HEK293T (cell line): Measurements from ENCODE around the gene IGFBP5.

Source experiments
- CTCF ChIA-PET: fragments of 350-600 bp; formaldehyde crosslinking; extraction: SDS; loops from one replicate; lab custom pipeline; 2021; ENCODE audit warnings: antibody characterized with exemption, inconsistent platforms; lab: Yijun Ruan, JAX
- POLR2A ChIA-PET: fragments of 350-600 bp; formaldehyde crosslinking; extraction: SDS; loops from one replicate; lab custom pipeline; 2020; ENCODE audit warnings: antibody characterized with exemption, inconsistent platforms; lab: Yijun Ruan, JAX
- DNase-seq: peaks from one replicate; pipeline ENCODE4 v3.0.0; 2012; ENCODE audit warnings: mixed read lengths; ENCODE audit errors: extremely low spot score
- ARNT ChIP-seq: fragments of 450-650 bp; IDR thresholded peaks from 2 replicates; pipeline ENCODE4 v1.6.1; 2017; ENCODE audit warnings: mild to moderate bottlenecking
- BHLHE40 ChIP-seq: fragments of 450-650 bp; IDR thresholded peaks from 2 replicates; pipeline ENCODE4 v1.6.1; 2016; ENCODE audit warnings: mild to moderate bottlenecking, moderate library complexity, borderline replicate concordance
- CTBP1 ChIP-seq: fragments of 450-650 bp; IDR thresholded peaks from 2 replicates; pipeline ENCODE4 v1.6.1; 2016; ENCODE audit warnings: borderline replicate concordance
- ELF4 ChIP-seq: fragments of 450-650 bp; IDR thresholded peaks from 2 replicates; pipeline ENCODE4 v1.6.1; 2017; ENCODE audit warnings: antibody characterized with exemption
- FOXA1 ChIP-seq: fragments of 450-650 bp; IDR thresholded peaks from 2 replicates; pipeline ENCODE4 v1.6.1; 2016; ENCODE audit warnings: mild to moderate bottlenecking
- FOXK2 ChIP-seq: fragments of 450-650 bp; IDR thresholded peaks from 2 replicates; pipeline ENCODE4 v1.6.1; 2016; ENCODE audit warnings: mild to moderate bottlenecking
- FOXM1 ChIP-seq: fragments of 450-650 bp; IDR thresholded peaks from 2 replicates; pipeline ENCODE4 v1.6.1; 2017; ENCODE audit warnings: mild to moderate bottlenecking, borderline replicate concordance
- HDGF ChIP-seq: fragments of 450-650 bp; IDR thresholded peaks from 2 replicates; pipeline ENCODE4 v1.6.1; 2017; ENCODE audit warnings: antibody characterized with exemption, borderline replicate concordance
- L3MBTL2 ChIP-seq: fragments of 450-650 bp; conservative IDR thresholded peaks from 2 replicates; pipeline ENCODE4 v1.6.1; 2016; ENCODE audit warnings: mild to moderate bottlenecking
- LEF1 ChIP-seq: fragments of 450-650 bp; IDR thresholded peaks from 2 replicates; pipeline ENCODE4 v1.6.1; 2017; ENCODE audit warnings: mild to moderate bottlenecking, borderline replicate concordance
- NFRKB ChIP-seq: fragments of 450-650 bp; IDR thresholded peaks from 2 replicates; pipeline ENCODE4 v1.6.1; 2016; ENCODE audit warnings: mild to moderate bottlenecking, moderate library complexity
- SP1 ChIP-seq: fragments of 450-650 bp; IDR thresholded peaks from 2 replicates; pipeline ENCODE4 v1.6.1; 2017
- SUZ12 ChIP-seq: fragments of 450-650 bp; IDR thresholded peaks from 2 replicates; pipeline ENCODE4 v1.6.1; 2016; ENCODE audit warnings: mild to moderate bottlenecking
- TARDBP ChIP-seq: fragments of 450-650 bp; IDR thresholded peaks from 2 replicates; pipeline ENCODE4 v1.6.1; 2016
- ZNF384 ChIP-seq: fragments of 450-650 bp; IDR thresholded peaks from 2 replicates; pipeline ENCODE4 v1.6.1; 2016
- TF ChIP-seq, protein P1 (sequence below): fragments of 450-650 bp; IDR thresholded peaks from 2 replicates; pipeline ENCODE4 v1.6.1; 2016

The IGFBP5 gene

DNA sequence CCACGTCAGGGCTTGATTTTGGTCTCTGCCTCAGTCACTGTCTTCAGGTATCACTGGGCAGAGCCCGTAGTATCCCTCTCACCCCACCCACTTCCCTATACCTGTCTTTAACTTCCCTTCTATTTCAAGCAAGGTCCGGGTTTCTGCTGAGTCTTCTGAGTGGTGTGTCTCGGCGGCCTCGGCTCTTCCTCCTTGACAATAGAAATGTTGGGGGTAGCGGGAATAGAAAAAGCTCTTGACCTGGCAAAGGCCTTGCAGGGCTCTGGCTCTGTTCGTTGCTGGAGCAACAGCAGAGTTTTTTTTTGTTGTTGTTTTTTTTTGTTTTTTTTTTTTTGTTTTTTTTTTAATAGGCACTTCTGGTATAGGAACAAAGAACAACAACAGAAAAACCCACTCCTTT is 16.0 kb upstream of the IGFBP5 start:
- DNase-seq: no peak
- ChIA-PET POLR2A (no interaction called here), CTCF (no interaction called here)
- no peak for TF ChIP-seq TARDBP
- no peak for TF ChIP-seq LEF1
- no peak for TF ChIP-seq NFRKB
- no peak for TF ChIP-seq SP1
- no peak for TF ChIP-seq FOXM1
- no peak for TF ChIP-seq ARNT
- no peak for TF ChIP-seq L3MBTL2
- TF ChIP-seq HDGF: no peak
- no peak for TF ChIP-seq CTBP1
- TF ChIP-seq ZNF384: no peak
- TF ChIP-seq FOXK2: no peak
- TF ChIP-seq ELF4: no peak
- TF ChIP-seq FOXA1: no peak
- TF ChIP-seq SUZ12: no peak
- TF ChIP-seq BHLHE40: no peak
- TF ChIP-seq, protein P1, sequence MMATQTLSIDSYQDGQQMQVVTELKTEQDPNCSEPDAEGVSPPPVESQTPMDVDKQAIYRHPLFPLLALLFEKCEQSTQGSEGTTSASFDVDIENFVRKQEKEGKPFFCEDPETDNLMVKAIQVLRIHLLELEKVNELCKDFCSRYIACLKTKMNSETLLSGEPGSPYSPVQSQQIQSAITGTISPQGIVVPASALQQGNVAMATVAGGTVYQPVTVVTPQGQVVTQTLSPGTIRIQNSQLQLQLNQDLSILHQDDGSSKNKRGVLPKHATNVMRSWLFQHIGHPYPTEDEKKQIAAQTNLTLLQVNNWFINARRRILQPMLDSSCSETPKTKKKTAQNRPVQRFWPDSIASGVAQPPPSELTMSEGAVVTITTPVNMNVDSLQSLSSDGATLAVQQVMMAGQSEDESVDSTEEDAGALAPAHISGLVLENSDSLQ: no peak

DNA sequence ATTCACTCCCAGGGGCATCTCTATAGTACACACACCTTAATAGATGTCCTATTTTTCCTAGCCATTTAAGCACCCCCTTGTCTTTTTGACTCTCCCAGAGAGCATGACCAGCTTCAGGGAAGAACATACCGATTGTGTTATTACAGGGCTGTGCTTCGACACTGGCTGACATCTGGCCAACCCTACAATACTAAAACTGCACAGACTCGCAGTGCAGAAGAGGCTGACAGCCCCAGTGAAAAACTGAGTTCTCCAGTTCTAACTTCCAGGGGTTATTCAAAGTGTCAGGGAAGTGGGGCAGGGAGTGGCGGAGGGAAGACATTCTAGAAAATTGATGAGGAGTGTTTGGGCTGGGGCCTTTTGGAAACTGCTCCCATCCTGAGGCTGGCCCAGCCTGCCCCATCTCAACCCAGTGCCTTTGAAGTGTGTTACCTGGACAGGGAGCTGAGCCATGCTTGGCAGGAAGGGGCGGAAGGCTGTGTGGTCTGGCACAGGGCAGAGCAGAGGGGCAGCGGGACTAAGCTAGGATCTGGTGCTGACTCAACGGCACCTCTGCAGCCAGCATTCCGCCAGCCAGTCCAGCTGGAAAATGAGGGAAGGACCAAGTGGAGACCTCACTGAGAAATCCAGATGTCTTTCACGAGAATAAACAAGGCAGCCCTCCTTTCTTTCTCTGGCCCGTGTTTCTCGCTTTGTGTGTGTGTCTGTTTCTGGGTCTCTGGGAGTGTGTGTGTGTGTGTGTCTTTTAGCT is 15.4 kb upstream of the IGFBP5 start:
- ChIA-PET POLR2A (no interaction called here), CTCF (no interaction called here)
- TF ChIP-seq FOXM1 (no peak), TARDBP (no peak), ZNF384 (no peak), BHLHE40 (no peak), HDGF (no peak), ARNT (no peak), ELF4 (no peak), LEF1 (no peak), SP1 (no peak)
- TF ChIP-seq, protein P1: no peak
- no peak for DNase-seq

DNA sequence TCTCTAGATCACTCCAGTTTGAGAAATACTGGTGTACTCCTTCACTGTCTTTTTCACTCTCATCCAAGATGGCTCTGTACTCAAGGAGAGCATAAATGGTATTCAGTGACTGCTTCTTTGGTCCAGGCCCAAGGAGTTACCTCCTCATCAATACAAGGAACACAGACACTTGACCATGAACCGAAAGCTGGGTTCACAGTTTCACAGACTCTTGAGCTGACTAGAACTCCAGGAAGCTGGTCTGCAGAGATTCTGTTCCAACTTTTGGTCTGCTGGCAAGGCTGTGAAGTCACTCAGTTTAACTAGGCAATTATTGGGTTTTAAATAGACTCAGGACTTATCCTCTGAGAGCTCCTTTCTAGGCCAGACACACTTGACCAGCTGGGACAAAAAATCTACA is 7.4 kb upstream of the IGFBP5 start:
- TF ChIP-seq NFRKB: no peak
- TF ChIP-seq SP1: no peak
- TF ChIP-seq, protein P1: no peak
- no peak for TF ChIP-seq FOXK2
- TF ChIP-seq LEF1: no peak
- no peak for TF ChIP-seq L3MBTL2
- TF ChIP-seq HDGF: no peak
- TF ChIP-seq FOXM1: no peak
- TF ChIP-seq ZNF384: no peak
- TF ChIP-seq ARNT: no peak
- no peak for TF ChIP-seq BHLHE40
- no peak for TF ChIP-seq FOXA1
- no peak for TF ChIP-seq SUZ12
- no peak for TF ChIP-seq TARDBP
- no peak for TF ChIP-seq CTBP1
- POLR2A ChIA-PET: no interaction called here
- CTCF ChIA-PET: no interaction called here
- DNase-seq: no peak

DNA sequence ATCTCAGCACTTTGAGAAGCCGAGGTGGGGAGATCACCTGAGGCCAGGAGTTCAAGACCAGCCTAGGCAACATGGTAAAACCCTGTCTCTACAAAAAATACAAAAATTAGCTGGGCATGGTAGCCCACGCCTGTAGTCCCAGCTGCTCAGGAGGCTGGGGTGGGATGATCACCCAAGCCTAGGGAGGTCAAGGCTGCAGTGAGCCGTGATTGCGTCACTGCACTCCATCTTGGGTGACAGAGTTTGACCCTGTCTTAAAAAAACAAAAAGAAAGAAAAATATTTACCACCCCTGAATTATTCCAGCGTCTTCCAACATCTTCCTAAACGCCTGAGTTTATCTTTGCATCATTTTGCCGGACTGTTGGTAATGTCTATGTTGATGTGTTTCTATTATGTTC is 6.2 kb upstream of the IGFBP5 start:
- no peak for DNase-seq
- CTCF ChIA-PET: interaction anchor here (0.6 kb wide), 1 partner anchor 1571 kb away, joined by 3 read pairs; no protein-coding TSS in a partner anchor
- POLR2A ChIA-PET: no interaction called here
- no peak for TF ChIP-seq HDGF

DNA sequence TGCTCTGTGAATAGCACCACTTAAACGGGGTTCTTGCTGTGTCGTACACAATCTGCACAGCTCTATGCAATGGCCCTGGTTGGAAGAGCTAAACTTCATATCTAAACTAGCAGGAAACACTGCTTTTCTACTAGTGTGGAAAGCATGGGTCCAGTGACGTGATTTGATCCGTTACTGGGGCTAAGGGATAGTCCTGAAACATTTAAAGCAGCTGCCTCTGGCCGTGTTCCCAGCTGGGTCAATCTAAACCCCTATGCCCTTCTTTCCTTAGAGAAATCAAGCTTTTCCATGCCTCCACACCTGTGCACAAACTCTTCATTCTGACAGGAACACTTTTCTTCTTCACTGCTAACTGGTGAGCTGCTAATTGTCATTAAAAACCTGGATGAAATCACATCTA is 5.4 kb upstream of the IGFBP5 start:
- no peak for TF ChIP-seq HDGF
- TF ChIP-seq ELF4: no peak
- TF ChIP-seq NFRKB: no peak
- TF ChIP-seq ARNT: no peak
- TF ChIP-seq BHLHE40: no peak
- no peak for TF ChIP-seq FOXA1
- TF ChIP-seq SUZ12: no peak
- TF ChIP-seq L3MBTL2: no peak
- no peak for TF ChIP-seq TARDBP
- TF ChIP-seq, protein P1: no peak
- TF ChIP-seq SP1: no peak
- no peak for TF ChIP-seq LEF1
- no peak for TF ChIP-seq FOXM1
- no peak for TF ChIP-seq CTBP1
- TF ChIP-seq FOXK2: no peak
- no peak for TF ChIP-seq ZNF384
- POLR2A ChIA-PET: interaction anchor here (0.6 kb wide), 1 partner anchor 217 kb away, joined by 4 read pairs; no protein-coding TSS in a partner anchor
- no peak for DNase-seq
- CTCF ChIA-PET: interaction anchor here (0.6 to 0.9 kb wide), 3 partner anchors 13 to 1572 kb away, joined by 3 to 4 read pairs (median 3); no protein-coding TSS in a partner anchor
